Loucy (cell line): ENCODE results near the gene FOXRED2.

ENCODE experiments used
- CTCF ChIP-seq: fragments of 200-600 bp; sonication (generic); conservative IDR thresholded peaks from 2 replicates; pipeline ENCODE4 v1.5.1; 2014; ENCODE audit warnings: mild to moderate bottlenecking, antibody characterized with exemption, low read length
- EZH2phosphoT487 ChIP-seq: fragments of 200-600 bp; IDR thresholded peaks from 2 replicates; pipeline ENCODE4 v1.6.1; 2018; ENCODE audit warnings: antibody characterized with exemption, mild to moderate bottlenecking, moderate library complexity, borderline replicate concordance

GRCh38 chr22:36493690-36494110, 13.1 kb downstream of the FOXRED2 start:
- no peak for TF ChIP-seq CTCF
- no peak for TF ChIP-seq EZH2phosphoT487
